GM10847 (cell line): Measurements from ENCODE around the gene C1orf226.

ENCODE experiments used
- POLR2A ChIP-seq: IDR thresholded peaks from 2 replicates; pipeline ENCODE4 v1.6.1; 2011; ENCODE audit not compliant: insufficient read length; ENCODE audit errors: extremely low read depth

C1orf226 gene

GRCh38 chr1:162416215-162416614 lies 34.7 kb downstream of the C1orf226 start:
- no peak for TF ChIP-seq POLR2A

DNA sequence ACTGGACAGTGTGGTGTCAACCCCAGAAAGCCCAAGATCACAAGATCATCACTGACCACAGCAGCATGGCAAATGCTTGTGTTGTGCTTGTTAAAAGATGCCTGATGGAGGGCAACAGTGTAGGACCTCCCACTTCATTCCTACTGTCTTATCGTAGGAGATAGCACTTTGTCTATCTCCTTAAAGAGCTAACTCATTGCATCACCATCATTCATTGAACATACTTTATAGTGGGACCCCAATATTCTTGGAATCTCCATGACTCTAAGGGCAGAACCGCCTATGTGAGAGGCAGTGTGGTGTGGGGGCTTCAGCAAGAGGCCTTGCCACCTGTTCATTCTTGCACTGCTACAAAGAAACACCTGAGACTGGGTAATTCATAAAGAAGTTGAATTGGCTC lies 35.4 kb downstream of the C1orf226 start:
- no peak for TF ChIP-seq POLR2A

GRCh38 chr1:162417650-162418049 lies 36.1 kb downstream of the C1orf226 start:
- TF ChIP-seq POLR2A: no peak

GRCh38 chr1:162420120-162420519 lies 38.6 kb downstream of the C1orf226 start:
- TF ChIP-seq POLR2A: no peak

DNA sequence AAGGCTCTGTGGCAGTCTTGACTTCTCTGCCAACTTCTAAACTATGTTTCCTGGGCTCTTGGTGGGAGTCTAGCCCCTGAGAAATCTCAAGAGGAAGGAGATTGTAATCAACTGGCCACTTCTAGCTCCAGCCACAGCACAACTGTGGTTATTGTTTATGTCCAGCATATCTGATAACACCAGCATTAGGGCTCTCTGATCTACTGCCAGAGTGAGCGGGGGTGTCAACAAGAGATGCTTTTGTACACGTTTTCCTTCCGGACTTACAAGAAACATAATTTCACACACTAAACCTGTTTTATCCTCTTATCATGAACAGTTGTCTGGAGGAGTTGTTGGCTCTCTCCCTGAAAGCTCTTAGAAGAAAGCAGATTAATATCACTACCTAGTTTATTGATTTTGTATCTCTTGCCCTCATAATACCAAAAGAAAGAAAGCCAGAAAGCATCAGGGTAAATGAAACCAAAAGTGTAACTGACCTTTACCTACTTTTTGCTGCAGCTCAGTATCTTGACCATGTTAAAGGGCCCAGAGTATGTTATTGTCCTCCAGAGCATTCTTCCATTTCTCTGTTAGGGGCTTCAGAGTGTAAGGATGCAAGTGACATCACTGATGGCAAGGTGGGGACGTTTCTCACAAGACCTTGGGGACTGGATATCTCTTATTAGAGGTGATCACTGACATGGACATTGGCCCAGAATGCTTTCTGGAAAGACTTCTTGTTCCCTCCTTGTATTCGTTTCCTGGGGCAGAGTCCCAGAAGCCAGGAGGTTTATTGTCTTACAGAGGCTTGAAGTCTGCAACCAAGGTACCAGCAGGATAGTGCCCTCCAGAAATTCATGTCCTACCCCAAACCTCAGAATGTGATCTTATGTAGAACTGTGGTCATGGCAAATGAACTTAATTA lies 40.0 kb downstream of the C1orf226 start:
- no peak for TF ChIP-seq POLR2A

DNA sequence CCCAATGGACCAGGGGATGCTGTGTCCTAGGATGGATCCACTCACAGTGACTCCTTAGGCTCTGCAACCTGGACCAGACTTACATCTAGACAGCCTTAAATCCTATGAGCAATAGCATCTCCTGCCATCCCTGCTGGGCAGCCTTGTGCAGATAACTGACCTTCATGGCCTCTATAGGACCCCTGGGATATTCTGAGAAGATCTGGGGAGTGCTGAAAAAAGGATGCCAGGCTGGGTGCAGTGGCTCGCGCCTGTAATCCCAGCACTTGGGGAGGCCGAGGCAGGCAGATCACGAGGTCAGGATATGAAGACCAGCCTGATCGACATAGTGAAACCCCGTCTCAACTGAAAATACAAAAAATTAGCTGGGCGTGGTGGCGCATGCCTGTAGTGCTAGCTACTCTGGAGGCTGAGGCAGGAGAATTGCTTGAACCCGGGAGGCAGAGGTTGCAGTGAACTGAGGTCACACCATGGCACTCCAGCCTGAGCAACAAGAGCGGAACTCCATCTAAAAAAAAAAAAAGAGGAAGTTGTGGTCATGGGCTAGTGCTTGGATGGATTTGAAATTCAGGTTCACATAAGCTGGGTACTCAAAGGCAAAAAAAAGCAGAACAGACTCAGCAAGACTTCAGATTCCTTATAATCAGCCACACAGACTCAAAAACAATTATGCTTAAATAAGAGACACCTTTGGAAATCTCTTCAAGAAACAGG lies 41.3 kb downstream of the C1orf226 start:
- TF ChIP-seq POLR2A: no peak

- no peak for TF ChIP-seq POLR2A
Measured at GRCh38 chr1:162430583-162430982, 49.1 kb downstream of the C1orf226 start.
